Loucy (cell line): ENCODE data around the gene MGLL.

Experiments
- H2AFZ ChIP-seq: fragments of 200-600 bp; sonication (generic); 2 replicates; pipeline ENCODE4 v1.6.0; 2016; ENCODE audit warnings: antibody characterized with exemption, mild to moderate bottlenecking, low read length, moderate library complexity
- H3F3A ChIP-seq: fragments of 200-600 bp; 2 replicates; pipeline ENCODE4 v1.6.0; 2016; ENCODE audit warnings: antibody characterized with exemption, low read depth, mild to moderate bottlenecking
- H3K27me3 ChIP-seq: fragments of 200-600 bp; sonication (generic); 2 replicates; pipeline ENCODE4 v1.6.1; 2014; ENCODE audit warnings: low read length, mild to moderate bottlenecking; ENCODE audit not compliant: insufficient read depth, poor library complexity, severe bottlenecking
- H3K36me3 ChIP-seq: fragments of 200-600 bp; sonication (generic); 2 replicates; pipeline ENCODE4 v1.6.1; 2016; ENCODE audit warnings: low read length; ENCODE audit not compliant: insufficient read depth
- H3K4me1 ChIP-seq: fragments of 200-600 bp; sonication (generic); 2 replicates; pipeline ENCODE4 v1.5.1; 2014; ENCODE audit warnings: low read length, mild to moderate bottlenecking; ENCODE audit not compliant: insufficient read depth, poor library complexity, severe bottlenecking
- H3K4me2 ChIP-seq: fragments of 200-600 bp; sonication (generic); 2 replicates; pipeline ENCODE4 v1.6.0; 2014; ENCODE audit warnings: antibody characterized with exemption, low read length, low read depth, mild to moderate bottlenecking; ENCODE audit not compliant: poor library complexity, severe bottlenecking
- H3K4me3 ChIP-seq: fragments of 200-600 bp; sonication (generic); 2 replicates; pipeline ENCODE4 v1.5.1; 2014; ENCODE audit warnings: low read length, mild to moderate bottlenecking, mixed read lengths; ENCODE audit not compliant: poor library complexity, severe bottlenecking
- H3K79me2 ChIP-seq: fragments of 200-600 bp; sonication (generic); 2 replicates; pipeline ENCODE4 v1.6.1; 2014; ENCODE audit warnings: low read length; ENCODE audit not compliant: insufficient read depth
- H3K9ac ChIP-seq: fragments of 200-600 bp; sonication (generic); 2 replicates; pipeline ENCODE4 v1.6.0; 2014; ENCODE audit warnings: mild to moderate bottlenecking, low read depth, low read length, moderate library complexity; ENCODE audit not compliant: poor library complexity, severe bottlenecking
- H3K9me2 ChIP-seq: fragments of 200-600 bp; sonication (generic); replicated peaks from 2 replicates; pipeline ENCODE4 v1.6.1; 2016; ENCODE audit warnings: low read depth, low read length, mixed read lengths
- H3K9me3 ChIP-seq: fragments of 200-600 bp; sonication (generic); 2 replicates; pipeline ENCODE4 v1.6.1; 2014; ENCODE audit warnings: mild to moderate bottlenecking, antibody characterized with exemption, low read length, low read depth; ENCODE audit not compliant: insufficient read depth
- H4K20me1 ChIP-seq: fragments of 200-600 bp; sonication (generic); 2 replicates; pipeline ENCODE4 v1.6.0; 2014; ENCODE audit warnings: antibody characterized with exemption, low read length, mild to moderate bottlenecking; ENCODE audit not compliant: insufficient read depth, poor library complexity, severe bottlenecking
- CTCF ChIP-seq: fragments of 200-600 bp; sonication (generic); conservative IDR thresholded peaks from 2 replicates; pipeline ENCODE4 v1.5.1; 2014; ENCODE audit warnings: mild to moderate bottlenecking, antibody characterized with exemption, low read length
- EZH2phosphoT487 ChIP-seq: fragments of 200-600 bp; IDR thresholded peaks from 2 replicates; pipeline ENCODE4 v1.6.1; 2018; ENCODE audit warnings: antibody characterized with exemption, mild to moderate bottlenecking, moderate library complexity, borderline replicate concordance

Gene MGLL

GRCh38 chr3:127676456-127676855 is 145.9 kb downstream of the MGLL start:
- H3K27me3 ChIP-seq, result no peaks in the 10 kb centered on the region
- H3K9me3 ChIP-seq, result no peaks in the 10 kb centered on the region
- no peak overlapping the region for H3K9ac ChIP-seq
- H3K4me2 ChIP-seq, result no peak overlapping the region
- H3F3A ChIP-seq, result no peaks in the 10 kb centered on the region
- H3K4me1 ChIP-seq, result peaks cover 11% of the 10 kb centered on the region
- no peak overlapping the region for H3K4me3 ChIP-seq
- H3K79me2 ChIP-seq, result peaks cover 18% of the 10 kb centered on the region
- no peaks in the 10 kb centered on the region for H3K36me3 ChIP-seq
- TF ChIP-seq EZH2phosphoT487 (no peak), CTCF (no peak)
- H2AFZ ChIP-seq, result no peak overlapping the region
- no peaks in the 10 kb centered on the region for H3K9me2 ChIP-seq
- H4K20me1 ChIP-seq, result no peaks in the 10 kb centered on the region

DNA sequence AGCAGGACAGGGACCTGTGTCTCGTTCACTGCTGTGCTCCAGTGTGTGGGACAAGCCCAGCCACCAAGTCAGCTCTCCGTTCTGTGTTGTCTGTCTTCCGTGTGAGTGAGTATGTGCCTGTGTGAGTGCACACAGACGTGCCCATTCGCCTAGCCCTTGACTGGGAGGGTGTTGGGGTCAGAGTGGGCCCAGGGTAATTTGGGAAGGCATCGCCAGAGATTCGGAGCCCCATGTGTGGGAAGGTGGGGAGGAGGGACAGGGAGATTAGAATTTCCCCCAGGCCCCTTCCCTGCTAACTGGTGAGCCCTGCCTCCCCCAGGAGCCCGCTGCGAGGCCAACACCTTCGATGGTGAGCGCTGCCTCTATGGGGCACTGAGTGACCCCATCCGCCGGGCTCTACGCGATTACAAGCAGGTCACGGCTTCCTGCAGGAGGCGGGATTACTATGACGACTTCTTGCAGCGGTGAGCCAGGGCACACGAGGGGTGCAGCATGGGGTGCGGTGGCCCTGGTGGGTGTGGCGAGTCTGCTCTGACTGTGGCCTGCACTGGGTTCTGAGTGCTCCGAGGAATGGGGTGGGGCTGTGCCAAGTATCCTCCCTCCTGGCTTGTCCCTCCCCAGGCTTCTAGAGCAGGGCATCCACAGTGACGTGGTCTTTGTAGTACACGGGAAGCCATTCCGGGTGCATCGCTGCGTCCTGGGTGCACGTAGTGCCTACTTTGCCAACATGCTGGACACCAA is 146.5 kb downstream of the MGLL start:
- Histone ChIP-seq H3K4me1 (peaks cover 13% of the 10 kb centered on the region), H4K20me1 (no peaks in the 10 kb centered on the region), H3K9me3 (no peaks in the 10 kb centered on the region), H2AFZ (no peak overlapping the region), H3K27me3 (no peaks in the 10 kb centered on the region), H3F3A (no peaks in the 10 kb centered on the region), H3K36me3 (no peaks in the 10 kb centered on the region), H3K9me2 (no peaks in the 10 kb centered on the region), H3K9ac (no peak overlapping the region), H3K4me2 (no peak overlapping the region), H3K79me2 (peaks cover 21% of the 10 kb centered on the region), H3K4me3 (no peak overlapping the region)
- TF ChIP-seq EZH2phosphoT487 (no peak), CTCF (no peak)

GRCh38 chr3:127674790-127675189 is 147.5 kb downstream of the MGLL start:
- Histone ChIP-seq H3K27me3 (no peaks in the 10 kb centered on the region), H3K9ac (no peak overlapping the region), H3K36me3 (no peaks in the 10 kb centered on the region), H3K4me2 (no peak overlapping the region), H2AFZ (no peak overlapping the region), H3K9me3 (no peaks in the 10 kb centered on the region), H3K4me3 (no peak overlapping the region), H4K20me1 (no peaks in the 10 kb centered on the region), H3K79me2 (peaks cover 21% of the 10 kb centered on the region), H3F3A (no peaks in the 10 kb centered on the region), H3K4me1 (peaks cover 13% of the 10 kb centered on the region), H3K9me2 (no peaks in the 10 kb centered on the region)
- TF ChIP-seq CTCF, result no peak
- TF ChIP-seq EZH2phosphoT487, result no peak
